Natural killer cell (primary cell): ENCODE measurements around the gene STARD3. TPM values are rescaled to one million over a fixed set of nuclear protein-coding genes. Genes with fewer than 3 reads are reported as not detected.

ENCODE experiments used
- ATAC-seq, 3 donors: fragments of 150-1000 bp in 2 of 3; fragments of 200-7000 bp in 1 of 3; cut with Tn5 transposase; 1 replicate in 1 of 3; 2 replicates in 2 of 3; pipeline ENCODE4 v1.10.0; 2021; ENCODE audit warnings: mild to moderate bottlenecking in 2 of 3, moderate library complexity in 2 of 3
- DNase-seq, 2 donors: peaks; one replicate each; pipeline versions ENCODE4 v3.0.0 to v3.0.0-alpha.2; 2013 to 2021; ENCODE audit warnings: mixed read lengths in 1 of 2
- H3K27ac ChIP-seq: one replicate; pipeline ENCODE4 v1.5.1; 2013; ENCODE audit warnings: mild to moderate bottlenecking, low read length
- H3K27me3 ChIP-seq: one replicate; pipeline ENCODE4 v1.6.1; 2013; ENCODE audit warnings: low read length; ENCODE audit not compliant: control insufficient read depth, insufficient read depth
- H3K36me3 ChIP-seq: one replicate; pipeline ENCODE4 v1.6.1; 2013; ENCODE audit warnings: low read length; ENCODE audit not compliant: control insufficient read depth, insufficient read depth
- H3K4me1 ChIP-seq: one replicate; pipeline ENCODE4 v1.6.1; 2013; ENCODE audit warnings: low read length; ENCODE audit not compliant: control insufficient read depth, insufficient read depth
- H3K4me3 ChIP-seq: one replicate; pipeline ENCODE4 v1.5.1; 2013; ENCODE audit warnings: low read length
- H3K9me3 ChIP-seq: one replicate; pipeline ENCODE4 v1.6.1; 2013; ENCODE audit warnings: low read length; ENCODE audit not compliant: control insufficient read depth, insufficient read depth
- H3K27ac Mint-ChIP-seq, 2 donors: one replicate each; pipeline ENCODE4 v1.8.0; 2022; ENCODE audit warnings: mild to moderate bottlenecking in 2 of 2, mixed read lengths in 2 of 2, moderate library complexity in 1 of 2
- H3K27me3 Mint-ChIP-seq, 2 donors: one replicate each; pipeline ENCODE4 v1.8.0; 2022; ENCODE audit warnings: low read depth in 2 of 2, mixed read lengths in 2 of 2
- H3K36me3 Mint-ChIP-seq: one replicate; pipeline ENCODE4 v1.8.0; 2022; ENCODE audit warnings: mixed read lengths
- H3K4me1 Mint-ChIP-seq, 2 donors: one replicate each; pipeline ENCODE4 v1.8.0; 2022; ENCODE audit warnings: mixed read lengths in 2 of 2
- H3K4me3 Mint-ChIP-seq: one replicate; pipeline ENCODE4 v1.8.0; 2022; ENCODE audit warnings: mild to moderate bottlenecking, moderate library complexity, mixed read lengths
- H3K9me3 Mint-ChIP-seq, 2 donors: one replicate each; pipeline ENCODE4 v1.8.0; 2022; ENCODE audit warnings: mixed read lengths in 2 of 2
- CTCF ChIP-seq: fragments of 200-600 bp; IDR thresholded peaks from one replicate; pipeline ENCODE4 v1.8.0; 2022; ENCODE audit warnings: antibody characterized with exemption
- WGBS: methylation state at CpG from one replicate; pipeline ENCODE4 v1.1.7; 2013; ENCODE audit warnings: missing lambda C conversion rate; ENCODE audit not compliant: insufficient coverage; 5-methylcytosine and 5-hydroxymethylcytosine counted together
- intact Hi-C: fragments of 100-400 bp; cut with micrococcal nuclease; formaldehyde crosslinking; loops from one replicate; pipeline ENCODE4 v1.14.2; 2022
- total RNA-seq, 4 donors: library from RNA; stranded (reverse); fragments of 120-200 nt in 1 of 4; gene quantifications; one replicate each; pipeline versions ENCODE4 v1.2.3 to v1.2.4, GENCODE V29; 2013 to 2022

Gene STARD3
- total RNA-seq, 3 donors from 2014 or later (not counting 1 experiment from before 2014, with no cell fraction given) = 97.1 to 115 (median 105) TPM

GRCh38 chr17:39672522-39673334, 35.8 kb downstream of the STARD3 start:
- Mint-ChIP-seq H3K4me3 (no peak overlapping the region), H3K9me3 (no peaks in the 10 kb centered on the region), H3K36me3 (no peaks in the 10 kb centered on the region), H3K27me3 (no peaks in the 10 kb centered on the region), H3K27ac (peak overlapping the region in 1 of 2 donors; percentile 24), H3K4me1 (peaks cover 29 to 50% of the 10 kb centered on the region in 2 donors)
- ATAC-seq (no peak), DNase-seq (no peak)
- H3K9me3 ChIP-seq = no peaks in the 10 kb centered on the region
- no peak overlapping the region for H3K4me3 ChIP-seq
- intact Hi-C loops = loop anchor here (10.0 kb wide), 1 partner anchor 62 kb away; the partner anchor contains the start of genes GRB7 and MIEN1
- 91% methylated on average over 15 of the region's 15 CpGs for WGBS
- H3K4me1 ChIP-seq = peaks cover 47% of the 10 kb centered on the region
- peak; percentile 3 for TF ChIP-seq CTCF
- H3K36me3 ChIP-seq = no peaks in the 10 kb centered on the region
- no peak overlapping the region for H3K27ac ChIP-seq
- peaks cover 3% of the 10 kb centered on the region for H3K27me3 ChIP-seq

- ATAC-seq (no peak), DNase-seq (no peak)
- Mint-ChIP-seq H3K4me3 (no peak overlapping the region), H3K4me1 (peaks cover 34 to 50% of the 10 kb centered on the region in 2 donors), H3K27ac (no peak overlapping the region), H3K36me3 (no peaks in the 10 kb centered on the region), H3K27me3 (no peaks in the 10 kb centered on the region), H3K9me3 (no peaks in the 10 kb centered on the region)
- Histone ChIP-seq H3K9me3 (no peaks in the 10 kb centered on the region), H3K27ac (no peak overlapping the region), H3K4me3 (no peak overlapping the region), H3K27me3 (peaks cover 3% of the 10 kb centered on the region), H3K36me3 (no peaks in the 10 kb centered on the region), H3K4me1 (peaks cover 49% of the 10 kb centered on the region)
- WGBS = 84% methylated on average over 13 of the region's 13 CpGs
- intact Hi-C loops = loop anchor here (10.0 kb wide), 1 partner anchor 61 kb away; the partner anchor contains the start of genes GRB7 and MIEN1
- no peak for TF ChIP-seq CTCF
Observed at GRCh38 chr17:39673335-39674081, 36.6 kb downstream of the STARD3 start.

- 87% methylated on average over 5 of the region's 5 CpGs for WGBS
Observed at GRCh38 chr17:39674179-39674578, 37.2 kb downstream of the STARD3 start.

More at GRCh38 chr17:39674179-39674578, 37.2 kb downstream of the STARD3 start:
- Histone ChIP-seq H3K27ac (no peak overlapping the region), H3K27me3 (peaks cover 3% of the 10 kb centered on the region), H3K9me3 (no peaks in the 10 kb centered on the region), H3K36me3 (no peaks in the 10 kb centered on the region), H3K4me3 (no peak overlapping the region), H3K4me1 (peaks cover 50% of the 10 kb centered on the region)
- intact Hi-C loops = loop anchor here (10.0 kb wide), 1 partner anchor 61 kb away; the partner anchor contains the start of genes GRB7 and MIEN1
- ATAC-seq = no peak
- no peaks in the 10 kb centered on the region for H3K9me3 Mint-ChIP-seq
- no peak for TF ChIP-seq CTCF
- peaks cover 37 to 53% of the 10 kb centered on the region in 2 donors for H3K4me1 Mint-ChIP-seq
- no peak for DNase-seq
- H3K36me3 Mint-ChIP-seq = no peaks in the 10 kb centered on the region
- no peak overlapping the region for H3K4me3 Mint-ChIP-seq
- no peaks in the 10 kb centered on the region for H3K27me3 Mint-ChIP-seq
- H3K27ac Mint-ChIP-seq = no peak overlapping the region
